Sigmoid colon (tissue), 4 donors: ENCODE results near the gene PMFBP1.

Source experiments
- CTCF ChIP-seq, 4 experiments: fragments of 450-650 bp in 3 of 4; fragments of 200-600 bp in 1 of 4; IDR thresholded peaks; one replicate each; pipeline ENCODE4 v1.5.1; 2016 to 2019; ENCODE audit warnings: antibody characterized with exemption in 4 of 4, mild to moderate bottlenecking in 3 of 4, moderate library complexity in 2 of 4
- POLR2AphosphoS5 ChIP-seq, 4 donors: sonication (generic); formaldehyde crosslinking; IDR thresholded peaks; one replicate each; pipeline ENCODE4 v1.6.1; 2017; ENCODE audit warnings: antibody characterized with exemption in 4 of 4

GRCh38 chr16:72122308-72122707, 49.6 kb downstream of the PMFBP1 start:
- no peak for TF ChIP-seq CTCF (IDR thresholded peaks at IDR 0.05)
- no peak for TF ChIP-seq POLR2AphosphoS5 (IDR thresholded peaks at IDR 0.05)
